NCI-H1105 treated with DMSO at 0.1 percent for 48 hours (cell line): ENCODE data around the gene PRRT1B.
"Not testable (repeated sequence)": the region's sequence is repeated elsewhere in the genome, so short reads cannot be mapped to it uniquely, and the experiment has no call there.

Experiments
- DNase-seq: peaks from one replicate; lab custom pipeline; 2025; lab: John Stamatoyannopoulos, UW

The PRRT1B gene

DNA sequence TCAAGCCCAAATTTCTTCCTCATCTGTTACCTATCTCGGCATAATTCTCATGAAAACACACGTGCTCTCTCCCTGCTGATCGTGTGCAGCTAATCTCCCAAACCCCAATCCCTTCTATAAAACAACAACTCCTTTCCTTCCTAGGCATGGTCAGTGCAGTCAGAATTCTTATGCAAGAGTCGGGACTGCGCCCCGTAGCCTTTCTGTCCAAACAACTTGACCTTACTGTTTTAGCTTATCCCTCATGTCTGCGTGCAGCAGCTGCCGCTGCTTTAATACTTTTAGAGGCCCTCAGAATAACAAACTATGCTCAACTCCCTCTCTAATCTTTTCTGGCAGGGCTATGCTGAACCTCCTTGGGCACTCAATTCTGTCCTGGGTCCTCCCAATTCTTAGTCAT lies 5.1 kb downstream of the PRRT1B start:
- not testable (repeated sequence) for DNase-seq

DNA sequence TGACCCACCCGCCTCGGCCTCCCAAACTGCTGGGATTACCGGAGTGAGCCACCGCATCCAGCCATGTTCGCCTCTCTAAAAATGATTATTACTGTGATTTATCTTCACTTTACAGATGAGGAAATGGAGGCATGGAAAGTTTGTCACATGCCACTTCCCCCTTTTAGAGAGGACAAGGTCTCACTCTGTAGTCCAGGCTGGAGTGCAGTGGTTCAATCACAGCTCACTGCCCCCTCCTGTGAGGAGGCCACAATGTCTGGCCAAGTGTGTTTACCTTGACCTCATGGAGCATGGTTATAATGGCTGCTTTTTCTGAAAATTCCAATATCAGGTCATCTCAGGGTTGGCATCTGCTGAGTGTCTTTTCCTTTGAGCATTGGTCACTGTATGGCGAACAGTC lies 6.7 kb downstream of the PRRT1B start:
- no peak for DNase-seq

DNA sequence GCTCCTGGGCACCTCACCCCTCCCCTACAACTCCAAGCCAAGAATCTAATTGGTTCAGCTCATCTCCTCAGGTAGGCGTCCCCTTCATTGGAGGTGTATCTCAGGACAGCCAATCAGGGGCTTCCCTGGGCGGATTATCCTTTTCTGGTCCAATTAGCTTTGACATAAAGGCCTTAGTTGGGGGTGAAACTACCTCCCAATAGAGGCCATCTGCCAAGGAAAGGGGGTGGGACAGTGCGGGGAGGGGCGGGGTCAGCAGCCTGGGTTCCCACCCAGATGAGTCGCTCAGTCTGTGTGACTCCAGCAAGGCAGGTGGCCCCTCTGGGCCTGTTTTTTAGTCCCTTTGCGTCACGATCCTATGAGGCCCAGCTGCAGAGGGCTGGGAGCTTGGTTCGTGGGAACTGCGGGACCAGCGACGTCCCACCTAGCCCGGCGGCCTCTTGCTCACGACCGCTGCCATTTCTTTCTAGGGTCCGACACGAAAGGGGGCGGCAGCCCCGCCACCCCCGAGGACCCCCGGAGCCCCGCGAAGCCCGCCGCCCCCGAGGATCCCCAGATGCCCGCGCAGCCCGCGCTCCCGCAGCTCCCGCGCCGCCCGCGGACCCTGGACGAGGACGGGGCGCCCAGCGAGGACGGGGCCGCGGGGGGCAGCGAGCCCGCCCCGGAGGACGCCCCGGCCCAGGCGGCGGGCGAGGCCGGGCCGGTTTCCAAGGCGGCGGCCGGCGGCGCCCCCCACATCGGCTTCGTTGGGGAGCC lies 8.9 kb downstream of the PRRT1B start:
- no peak for DNase-seq

DNA sequence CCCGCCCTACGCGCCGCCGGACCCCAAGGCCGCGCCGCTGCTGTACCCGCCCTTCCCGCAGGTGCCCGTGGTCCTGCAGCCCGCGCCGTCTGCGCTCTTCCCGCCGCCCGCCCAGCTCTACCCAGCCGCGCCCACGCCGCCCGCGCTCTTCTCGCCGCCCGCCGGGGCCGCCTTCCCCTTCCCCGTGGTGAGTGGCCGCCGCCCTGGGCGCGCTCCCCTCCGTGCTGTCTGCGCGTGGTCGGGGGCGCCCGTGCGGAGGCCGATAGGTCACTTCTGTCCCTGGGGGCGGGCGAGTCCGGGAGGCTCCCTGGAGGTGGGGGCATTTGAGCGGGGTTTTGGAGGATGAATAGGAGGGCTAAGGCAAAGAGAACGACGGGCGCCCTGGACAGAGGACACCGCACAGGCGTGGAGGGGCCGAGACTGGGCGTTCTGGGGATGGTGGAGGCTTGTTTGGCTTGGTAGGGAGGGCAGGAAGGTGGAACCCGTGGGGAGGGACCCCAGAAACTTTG lies 9.6 kb downstream of the PRRT1B start:
- no peak for DNase-seq

DNA sequence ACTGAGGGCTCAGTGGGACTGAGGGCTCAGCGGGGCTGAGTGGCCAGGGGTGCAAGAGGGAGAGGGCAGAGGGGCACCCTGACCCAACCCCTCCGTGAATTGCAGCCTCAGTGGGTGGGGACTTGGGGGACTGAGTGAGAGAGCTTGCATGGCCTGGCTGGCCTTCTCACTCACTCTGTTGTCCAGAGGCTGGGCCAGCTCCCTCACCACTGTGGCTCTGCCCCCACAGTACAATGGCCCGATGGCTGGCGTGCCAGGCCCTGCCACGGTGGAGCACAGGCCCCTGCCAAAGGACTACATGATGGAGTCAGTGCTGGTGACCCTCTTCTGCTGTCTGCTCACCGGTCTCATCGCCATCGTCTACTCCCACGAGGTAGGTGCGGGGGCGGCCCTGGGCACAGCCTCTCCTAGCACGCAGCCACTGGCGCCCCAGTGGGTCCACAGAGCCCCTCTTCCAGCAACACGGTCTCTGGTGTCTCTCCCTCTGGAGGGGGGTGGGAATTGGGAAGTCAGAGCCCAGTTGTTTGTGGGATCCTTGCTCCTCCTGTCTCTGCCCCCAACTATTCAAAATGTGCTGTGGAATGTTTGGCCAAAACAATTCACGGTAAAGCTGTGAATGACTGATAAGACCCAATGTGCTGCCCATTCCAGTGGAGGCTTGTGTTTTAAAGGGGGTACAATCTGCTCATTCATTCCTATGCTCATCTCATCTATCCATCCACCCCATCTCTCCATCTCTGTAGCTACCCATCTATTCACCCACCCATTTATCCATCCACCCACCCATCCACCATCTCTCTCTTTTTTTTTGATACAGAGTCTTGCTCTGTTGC lies 10.7 kb downstream of the PRRT1B start:
- no peak for DNase-seq

DNA sequence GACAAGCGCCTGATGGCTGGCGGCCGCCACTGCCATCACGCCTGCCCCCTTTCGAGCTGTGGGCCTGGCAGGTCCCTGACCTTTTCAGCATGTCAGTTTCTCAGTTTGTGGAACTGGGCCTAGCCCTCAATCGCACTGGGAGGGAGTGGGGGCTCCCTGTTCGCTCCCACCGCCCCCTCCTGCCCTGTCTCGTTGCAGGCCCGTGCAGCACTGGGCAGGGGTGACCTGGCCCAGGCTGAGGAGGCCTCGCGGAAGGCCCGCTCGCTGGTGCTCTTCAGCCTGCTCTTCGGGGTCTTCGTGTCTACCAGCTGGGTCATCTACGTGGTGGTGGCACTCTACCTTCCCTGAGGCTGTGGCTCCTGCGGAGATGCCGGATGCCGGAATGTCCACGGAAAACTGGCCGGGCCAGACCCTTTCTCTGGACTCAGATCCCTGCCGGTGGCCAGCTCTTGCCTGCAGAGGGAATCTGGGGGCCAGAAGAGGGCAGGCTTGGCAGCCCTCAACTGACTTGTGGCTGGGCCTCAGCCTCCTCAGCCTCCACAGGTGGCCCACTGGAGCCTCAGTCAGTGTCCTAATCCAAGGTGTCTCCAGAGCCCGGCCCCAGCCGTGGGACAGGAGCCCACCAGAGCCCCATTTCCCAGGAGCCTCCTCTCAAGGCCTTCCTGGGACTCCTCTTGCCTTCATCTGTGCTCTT lies 12.7 kb downstream of the PRRT1B start:
- no peak for DNase-seq

DNA sequence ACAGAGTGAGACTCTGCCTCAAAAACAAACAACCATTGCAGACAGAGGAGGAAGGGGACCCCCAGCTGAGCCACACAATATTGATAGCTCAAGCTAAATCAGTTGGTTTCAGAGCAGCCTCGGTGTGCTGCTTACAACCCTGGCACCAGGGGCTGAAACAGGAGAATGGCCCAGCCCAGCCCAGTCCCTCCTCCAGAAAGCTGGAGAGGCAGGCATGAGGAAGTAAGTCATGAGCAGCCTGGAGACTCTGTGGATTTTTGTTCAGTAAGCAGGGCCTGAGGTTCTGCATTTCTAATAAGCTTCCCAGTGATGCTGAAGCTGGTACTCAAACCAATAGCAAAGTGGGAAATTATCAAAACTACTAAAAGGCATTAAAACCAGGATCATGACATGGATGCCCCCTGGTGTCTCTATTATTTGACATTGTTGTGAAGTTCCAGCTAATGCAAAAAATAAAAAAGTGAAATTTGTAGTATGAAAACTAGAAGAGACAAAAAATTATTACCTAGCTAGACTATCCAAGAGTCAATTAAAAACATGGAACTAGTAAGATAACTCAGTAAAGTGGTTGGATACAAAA lies 14.2 kb downstream of the PRRT1B start:
- DNase-seq: no peak

DNA sequence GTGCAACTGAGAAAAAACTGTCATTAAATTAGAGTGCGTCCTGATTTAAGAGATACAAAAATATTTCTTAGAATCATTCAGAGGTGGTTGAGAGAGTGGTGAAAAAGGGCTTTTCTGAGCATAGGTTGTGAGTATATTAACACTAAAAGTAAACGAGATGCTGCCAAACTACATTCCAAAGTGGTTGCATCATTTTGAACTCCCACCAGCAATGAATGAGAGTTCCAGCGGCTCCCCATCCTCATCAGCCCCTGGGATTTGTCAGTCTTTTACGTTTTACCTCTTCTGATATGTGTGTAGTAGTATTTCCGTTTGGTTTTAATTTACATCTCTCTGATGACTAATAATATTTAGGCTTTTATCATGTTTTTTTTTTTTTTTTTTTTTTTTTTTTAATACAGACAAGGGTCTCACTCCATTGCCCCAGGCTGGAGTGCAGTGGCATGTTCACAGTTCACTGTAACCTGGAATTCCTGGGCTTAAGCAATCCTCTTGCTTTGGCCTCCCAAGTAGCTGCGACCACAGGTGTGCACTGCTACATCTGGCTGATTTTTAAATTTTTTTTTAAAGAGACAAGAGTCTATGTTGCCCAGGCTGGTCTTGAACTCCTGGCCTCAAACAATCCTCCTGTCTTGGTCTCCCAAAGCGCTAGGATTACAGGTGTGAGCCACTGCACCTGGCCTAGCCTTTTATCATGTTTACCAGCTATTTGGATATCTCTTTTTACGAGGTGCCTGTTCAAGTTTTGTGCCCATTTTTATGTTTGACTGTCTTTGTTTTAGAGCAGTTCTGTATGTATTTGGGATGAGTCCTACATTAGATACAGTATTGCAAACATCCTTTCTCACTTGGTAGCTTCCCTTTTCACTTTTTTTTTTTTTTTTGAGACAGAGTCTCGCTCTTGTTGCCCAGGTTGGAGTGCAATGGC lies 17.0 kb downstream of the PRRT1B start:
- DNase-seq: no peak

DNA sequence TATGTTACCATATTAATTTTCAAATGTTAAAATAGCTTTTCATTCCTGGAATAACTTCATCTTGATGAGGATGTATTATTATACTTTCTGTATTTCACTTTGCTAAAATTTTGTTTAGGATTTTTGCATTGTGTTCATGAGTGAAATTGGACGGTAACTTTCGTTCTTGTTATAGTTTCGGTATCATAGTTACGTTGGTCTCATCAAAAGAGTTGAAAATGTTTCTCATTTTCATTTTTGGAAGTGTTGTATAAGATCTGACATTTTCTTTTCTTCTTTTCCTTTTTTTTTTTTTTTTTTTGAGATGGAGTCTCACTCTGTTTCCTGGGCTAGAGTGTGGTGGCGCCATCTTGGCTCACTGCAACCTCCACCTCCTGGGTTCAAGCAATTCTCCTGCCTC lies 20.0 kb downstream of the PRRT1B start:
- DNase-seq: no peak

DNA sequence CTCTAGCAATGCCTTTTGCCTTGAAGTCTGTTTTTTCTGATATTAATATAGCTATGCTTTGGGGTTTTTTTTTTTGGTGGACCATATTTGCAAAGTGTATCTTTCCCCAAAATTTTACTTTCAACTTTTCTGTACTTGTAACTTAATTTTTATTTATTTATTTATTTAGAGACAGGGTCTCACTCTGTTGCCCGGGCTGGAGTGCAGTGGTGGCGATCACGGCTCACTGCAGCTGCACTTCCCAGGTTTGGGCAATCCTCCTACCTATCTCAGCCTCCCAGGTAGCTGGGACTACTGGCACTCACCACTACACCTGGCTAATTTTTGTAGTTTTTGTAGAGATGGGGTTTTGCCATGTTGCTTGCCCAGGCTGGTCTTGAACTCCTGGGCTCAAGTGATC lies 20.8 kb downstream of the PRRT1B start:
- no peak for DNase-seq

DNA sequence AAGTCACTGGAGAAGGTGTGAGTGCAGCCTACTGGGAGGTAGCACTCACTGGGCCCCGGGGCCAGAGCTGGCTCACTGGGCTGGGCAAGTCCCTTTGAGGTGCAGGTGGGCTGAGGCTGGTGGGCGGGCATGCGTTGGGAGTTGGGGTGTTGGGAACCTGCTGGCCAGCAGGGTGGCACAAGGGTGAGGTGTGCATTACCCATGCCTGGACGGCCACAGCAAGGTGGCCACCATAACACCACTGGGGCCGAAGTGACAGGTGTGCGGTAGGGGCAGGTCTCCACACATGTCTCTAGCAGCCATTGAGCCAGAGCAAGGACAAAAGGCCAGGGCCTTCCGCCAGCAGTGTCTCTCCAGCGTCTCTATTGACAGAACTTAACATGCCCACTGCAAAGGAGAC lies 22.6 kb downstream of the PRRT1B start:
- DNase-seq: no peak

DNA sequence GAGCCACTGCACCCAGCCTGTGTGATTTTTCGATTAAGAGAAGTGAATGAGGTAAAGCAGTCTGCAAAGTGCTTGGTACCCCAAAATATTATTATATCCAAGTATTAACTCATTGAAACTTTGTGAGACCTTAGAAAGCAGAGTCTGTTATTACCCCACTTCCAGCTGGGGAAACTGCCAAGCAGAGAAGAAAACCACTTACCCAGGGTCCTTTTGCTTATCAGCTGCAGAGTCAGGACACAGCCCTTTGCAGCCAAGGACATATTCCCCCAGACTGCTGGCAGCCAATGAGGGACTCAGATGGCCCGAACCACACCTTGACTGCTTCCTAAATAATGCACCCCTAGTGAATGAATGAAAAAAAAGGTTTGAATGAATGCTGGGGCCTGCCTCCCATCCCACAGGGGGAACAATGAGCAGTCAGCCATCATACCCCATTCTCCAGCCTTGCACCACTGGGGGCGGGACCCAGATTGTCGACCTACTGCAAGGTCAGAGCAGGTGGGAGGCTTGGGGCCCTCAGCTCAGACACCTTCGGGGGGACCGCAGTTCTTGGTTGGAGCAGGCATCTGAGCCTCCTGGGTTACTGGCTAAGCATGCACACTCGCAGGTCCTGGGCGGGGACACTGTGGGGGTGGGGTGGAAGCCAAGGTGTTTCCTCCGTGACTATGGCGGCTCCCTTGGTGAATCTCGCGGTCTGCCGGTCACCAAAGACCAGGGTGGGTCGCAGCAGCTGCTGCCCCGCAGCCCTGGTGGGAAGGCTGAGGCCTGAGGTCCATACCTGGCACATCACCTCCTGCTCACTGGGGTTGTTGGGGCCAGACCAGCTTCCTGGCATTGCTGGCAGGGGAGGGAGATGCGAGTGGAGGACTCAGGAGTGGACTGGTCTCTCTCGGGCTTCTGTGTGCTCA lies 29.7 kb downstream of the PRRT1B start:
- DNase-seq: no peak

DNA sequence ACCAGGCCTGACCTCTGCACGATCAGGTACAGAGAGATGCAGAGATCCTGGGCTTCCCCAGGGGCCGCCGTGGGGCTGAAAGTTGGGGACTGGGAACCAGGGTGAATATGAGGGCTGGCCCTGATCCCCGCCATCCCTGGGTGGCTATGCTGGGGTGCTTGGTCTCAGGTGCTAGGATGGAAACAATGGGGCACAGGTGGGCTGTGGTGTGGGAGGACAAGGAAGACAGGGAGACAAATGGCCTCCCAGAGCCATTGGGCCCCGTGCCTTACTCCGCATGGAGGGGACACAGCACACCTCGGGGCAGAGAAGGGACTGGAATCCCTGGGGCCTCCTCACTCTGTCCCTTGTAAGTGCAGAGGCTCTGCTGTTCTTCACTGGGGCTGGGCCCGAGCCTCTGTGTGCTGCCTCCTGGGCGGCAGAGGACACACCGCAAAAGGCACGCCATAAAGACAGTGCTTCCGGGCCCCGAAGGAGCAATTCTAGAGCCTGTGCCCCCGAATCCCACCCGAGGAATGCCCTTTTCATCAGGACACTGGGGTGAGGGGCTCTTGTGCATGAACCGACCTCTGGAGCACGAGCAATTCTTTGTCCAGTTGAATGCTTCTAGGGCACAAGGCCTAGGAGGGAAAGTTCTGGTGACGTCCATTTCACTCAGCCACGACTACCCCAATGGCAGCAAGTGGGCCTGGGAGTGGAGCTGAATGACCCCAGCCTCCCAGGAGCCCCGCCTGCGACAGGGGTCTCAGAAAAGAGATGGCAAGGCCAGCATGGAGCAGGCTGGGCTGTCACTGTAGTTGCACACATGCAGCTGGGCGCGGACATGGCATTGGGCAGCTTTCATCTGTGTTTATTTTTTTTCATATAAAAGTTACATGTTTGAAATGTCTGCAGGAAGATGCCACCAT lies 30.9 kb downstream of the PRRT1B start:
- no peak for DNase-seq

DNA sequence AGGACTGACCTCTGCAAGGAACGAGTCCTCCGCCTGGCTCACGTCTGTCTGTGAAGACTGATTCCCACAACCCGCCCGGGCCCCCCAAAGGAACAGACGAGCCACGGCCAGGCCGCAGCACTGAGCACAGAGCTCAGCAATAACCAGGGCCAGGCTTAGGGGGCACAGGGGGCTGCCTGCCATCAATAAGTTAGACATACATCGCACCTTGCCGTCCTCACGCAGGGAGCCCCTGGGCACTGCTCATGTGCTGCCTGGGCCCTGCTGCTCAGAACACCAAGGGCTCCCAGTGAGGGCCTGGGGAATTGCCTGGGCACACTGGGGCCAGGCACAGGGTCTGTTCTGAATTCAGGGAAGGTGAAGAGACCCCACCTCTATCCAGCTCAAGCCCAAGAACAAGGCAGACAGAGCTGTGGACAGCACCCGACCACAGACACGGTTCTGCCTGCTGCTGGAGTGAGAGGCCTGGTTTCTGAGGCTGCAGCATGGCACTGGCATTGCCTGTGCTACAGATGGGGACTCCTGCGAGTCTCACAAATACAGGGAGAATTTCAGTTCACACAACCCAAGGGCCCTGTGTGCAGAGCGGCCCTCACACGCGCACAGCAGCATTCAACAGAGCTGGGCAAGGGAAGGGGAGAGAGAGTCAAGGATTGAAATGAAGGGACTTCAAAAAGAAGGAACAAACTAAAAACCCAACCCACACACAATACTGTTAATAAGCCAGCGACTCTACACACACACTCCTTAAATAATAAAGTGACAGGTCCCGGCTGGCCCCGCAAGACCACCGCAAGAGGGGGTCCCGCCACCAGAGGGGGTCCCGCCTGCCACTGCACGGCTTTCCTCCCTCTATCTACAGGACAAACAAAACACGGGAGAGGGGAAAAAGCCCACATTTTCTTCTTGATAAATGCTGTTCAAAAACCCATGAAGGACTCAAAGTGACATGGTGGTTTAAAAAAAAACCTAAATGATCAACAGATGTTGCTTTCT lies 32.0 kb downstream of the PRRT1B start:
- no peak for DNase-seq

DNA sequence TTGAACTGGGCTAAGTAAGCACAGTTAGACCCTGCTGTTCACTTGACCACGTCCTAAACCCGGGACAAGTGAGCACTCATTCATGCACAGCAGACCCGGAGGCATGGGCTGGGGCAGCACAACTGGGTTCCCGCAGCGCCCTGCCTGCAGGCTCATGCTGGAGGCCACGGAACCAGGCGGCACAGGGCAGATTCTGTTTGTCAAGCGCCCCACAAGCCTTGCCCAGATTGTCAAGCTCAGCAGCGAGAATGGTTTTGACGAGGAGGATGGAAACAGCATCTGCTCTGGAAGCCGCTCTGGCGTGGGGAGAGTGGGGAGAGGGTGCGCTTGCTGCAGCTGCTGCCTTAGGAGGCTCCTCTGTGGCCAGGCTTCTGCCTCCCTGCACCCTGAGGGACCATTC lies 32.7 kb downstream of the PRRT1B start:
- DNase-seq: no peak

DNA sequence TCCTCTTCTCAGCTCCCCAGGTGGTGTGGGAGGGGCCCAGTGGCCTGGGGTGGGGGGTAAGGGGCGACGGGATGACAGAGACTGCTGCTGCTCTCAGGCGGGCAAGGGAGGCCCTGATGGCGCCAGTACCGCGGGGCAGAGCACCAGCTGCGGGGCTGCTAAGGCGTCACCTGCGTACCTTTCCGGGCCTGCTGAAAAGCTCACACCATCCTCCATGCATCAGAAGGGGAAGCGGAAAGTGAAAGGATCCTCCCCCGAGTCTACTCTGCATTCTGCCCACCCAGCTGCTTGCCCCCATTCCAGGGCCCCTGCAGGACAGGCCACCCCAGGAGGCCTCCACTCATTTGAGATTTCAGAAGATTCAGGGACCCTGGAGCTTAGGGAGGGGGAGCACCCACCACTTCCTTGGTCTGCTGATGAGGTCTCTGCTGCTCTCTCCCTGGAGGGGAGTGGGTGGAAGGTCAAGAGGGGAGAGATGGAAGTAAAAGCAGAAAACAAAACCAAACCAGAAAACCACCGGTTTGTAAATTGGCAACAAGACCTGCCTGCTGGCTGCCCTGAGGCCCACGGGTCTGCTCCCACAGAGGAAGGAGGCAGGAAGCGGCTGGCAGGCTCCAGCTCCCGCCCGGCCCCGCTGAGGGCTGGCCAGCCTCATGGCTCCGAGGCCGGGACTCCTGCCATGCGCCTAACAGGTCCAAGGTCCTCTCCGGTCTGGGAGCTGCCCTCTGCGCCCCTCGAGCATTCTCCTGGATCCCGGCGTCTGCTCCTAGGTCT lies 33.6 kb downstream of the PRRT1B start:
- no peak for DNase-seq

DNA sequence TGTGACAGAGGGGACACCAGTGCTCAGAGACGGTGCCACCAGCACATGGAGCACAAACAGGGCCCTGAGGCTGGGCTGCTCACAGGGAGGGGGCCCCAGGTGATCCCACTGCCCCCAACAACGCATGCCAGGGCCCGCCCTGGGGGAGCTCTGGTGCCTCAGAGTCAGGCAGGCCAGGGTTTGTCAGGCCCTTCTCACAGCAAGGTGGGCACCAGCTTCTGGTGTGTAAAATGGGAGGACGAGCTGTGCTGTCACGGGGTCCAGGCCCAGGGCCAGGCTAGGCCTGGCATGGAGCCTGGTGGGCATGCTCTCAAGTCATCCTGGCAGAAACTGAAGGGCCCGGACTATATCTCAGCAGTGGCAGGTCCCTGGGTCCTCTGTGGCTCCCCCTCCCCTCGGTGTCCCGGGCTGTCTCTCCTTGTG lies 34.5 kb downstream of the PRRT1B start:
- no peak for DNase-seq
